ENCODE measurements around the gene KNTC1.
"Not testable (repeated sequence)": the region's sequence is repeated elsewhere in the genome, so short reads cannot be mapped to it uniquely, and the experiment has no call there.

KNTC1 gene

DNA sequence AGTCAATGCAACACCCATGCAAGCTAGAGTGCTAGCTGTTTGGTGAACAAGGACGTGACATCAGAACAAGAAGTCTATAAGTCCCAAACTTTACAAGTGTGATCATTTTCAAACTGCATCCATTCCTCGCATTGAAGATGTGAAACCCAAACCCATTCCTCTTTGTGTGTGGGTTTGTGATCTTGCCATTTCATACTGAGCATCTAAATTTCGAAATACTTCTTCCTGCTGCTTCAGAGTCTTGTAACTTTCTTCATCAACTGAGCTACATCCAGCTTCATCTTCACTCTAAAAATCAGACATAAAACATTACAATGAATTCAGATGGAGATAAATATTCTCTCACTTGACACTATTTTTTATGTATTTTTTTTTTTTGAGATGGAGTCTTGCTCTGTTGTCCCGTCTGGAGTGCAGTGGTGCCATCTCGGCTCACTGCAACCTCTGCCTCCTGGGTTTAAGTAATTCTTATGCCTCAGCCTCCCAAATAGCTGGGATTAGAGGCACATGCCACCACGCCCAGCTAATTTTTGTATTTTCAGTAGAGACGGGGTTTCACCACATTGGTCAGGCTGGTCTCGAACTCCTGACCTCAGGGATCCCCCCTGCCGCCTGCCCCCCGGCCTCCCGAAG is 21.5 kb upstream of the KNTC1 start:
- peaks cover 58% of the 10 kb centered on the region for H4K20me1 ChIP-seq
- H3K4me2 ChIP-seq = no peak overlapping the region
- no peaks in the 10 kb centered on the region for H3K27me3 ChIP-seq
- no peak overlapping the region for H3K4me3 ChIP-seq
- no peak for TF ChIP-seq Cebpa-rat (IDR thresholded peaks at IDR 0.05)
- peaks cover 16% of the 10 kb centered on the region for H3K4me1 ChIP-seq
- no peaks in the 10 kb centered on the region for H3K9me3 ChIP-seq
- H3K27ac ChIP-seq = no peak overlapping the region
- no peak overlapping the region for H3K9ac ChIP-seq
- H3K36me3 ChIP-seq = peaks cover 80% of the 10 kb centered on the region

DNA sequence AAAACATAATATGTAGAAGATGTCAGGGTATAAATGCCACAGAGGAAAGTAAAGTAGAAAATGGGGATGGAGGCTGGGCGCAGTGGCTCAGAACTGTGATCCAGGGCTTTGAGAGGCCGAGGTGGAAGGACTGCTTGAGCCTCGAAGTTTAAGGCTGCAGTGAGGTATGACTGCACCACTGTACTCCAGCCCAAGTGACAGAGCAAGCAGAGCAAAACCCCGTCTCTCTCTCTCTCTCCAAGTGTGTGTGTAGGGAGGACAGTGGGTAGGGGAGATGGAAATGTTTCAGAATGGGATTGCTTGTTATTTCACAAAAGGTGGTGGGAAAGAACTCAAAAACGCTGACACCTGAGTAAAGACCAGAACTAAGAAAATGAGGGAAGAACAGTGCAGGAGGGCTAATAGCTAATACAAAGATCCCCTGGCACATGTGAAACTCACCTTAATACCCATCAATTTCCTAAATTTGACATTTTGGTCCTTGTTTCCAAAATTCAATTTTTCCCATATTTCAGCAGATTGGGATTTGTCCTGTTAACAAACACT is 20.6 kb upstream of the KNTC1 start:
- Histone ChIP-seq H3K4me2 (no peak overlapping the region), H3K36me3 (peaks cover 89% of the 10 kb centered on the region), H3K4me1 (peaks cover 12% of the 10 kb centered on the region), H3K4me3 (no peak overlapping the region), H3K9me3 (no peaks in the 10 kb centered on the region), H3K27ac (no peak overlapping the region), H4K20me1 (peaks cover 68% of the 10 kb centered on the region), H3K27me3 (no peaks in the 10 kb centered on the region), H3K9ac (no peak overlapping the region)
- TF ChIP-seq Cebpa-rat (IDR thresholded peaks at IDR 0.05) = no peak

DNA sequence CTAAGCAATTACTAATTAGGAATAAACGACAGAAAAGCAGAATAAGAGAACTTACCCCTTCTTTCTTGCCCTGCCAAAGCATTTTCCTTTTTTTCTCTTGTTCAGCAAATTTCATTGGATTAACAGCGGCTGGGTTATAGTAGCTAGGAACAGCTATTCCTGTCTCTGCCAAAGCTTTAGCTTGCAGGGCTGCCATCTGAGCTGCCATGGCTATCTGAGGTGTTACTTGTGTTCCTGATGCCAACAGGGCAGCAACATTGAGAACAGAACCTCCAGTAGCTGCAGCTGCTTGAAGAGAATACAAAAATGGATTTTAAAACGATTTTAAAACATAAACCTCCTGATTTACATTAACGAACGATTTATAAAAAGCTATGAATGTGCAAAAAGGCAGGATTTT is 18.9 kb upstream of the KNTC1 start:
- peaks cover 85% of the 10 kb centered on the region for H4K20me1 ChIP-seq
- H3K4me3 ChIP-seq = no peak overlapping the region
- no peaks in the 10 kb centered on the region for H3K27me3 ChIP-seq
- TF ChIP-seq Cebpa-rat (IDR thresholded peaks at IDR 0.05) = no peak
- H3K27ac ChIP-seq = no peak overlapping the region
- no peak overlapping the region for H3K4me2 ChIP-seq
- no peaks in the 10 kb centered on the region for H3K4me1 ChIP-seq
- no peak overlapping the region for H3K9ac ChIP-seq
- H3K9me3 ChIP-seq = no peaks in the 10 kb centered on the region
- peaks cover 100% of the 10 kb centered on the region for H3K36me3 ChIP-seq

DNA sequence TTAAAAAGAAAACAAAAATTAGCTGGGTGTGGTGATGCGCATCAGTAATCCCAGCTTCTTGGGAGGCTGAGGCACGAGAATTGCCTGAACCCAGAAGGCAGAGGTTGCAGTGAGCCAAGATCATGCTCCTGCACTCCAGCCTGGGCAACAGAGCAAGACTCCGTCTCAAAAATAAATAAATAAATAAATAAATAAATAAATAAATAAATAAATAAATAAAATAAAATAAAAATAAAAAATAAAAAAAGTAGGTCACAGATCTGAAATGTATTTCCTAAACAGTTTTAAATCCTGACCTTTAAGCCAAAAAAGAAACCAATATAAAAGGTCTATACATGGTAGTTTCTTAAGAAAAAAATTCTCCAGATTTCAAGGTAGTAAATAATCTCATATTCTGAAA is 14.0 kb upstream of the KNTC1 start:
- not testable (repeated sequence) for H3K9me3 ChIP-seq, H3K27ac ChIP-seq, H3K4me3 ChIP-seq, H3K9ac ChIP-seq, H3K4me2 ChIP-seq, H3K27me3 ChIP-seq, H3K4me1 ChIP-seq
- Histone ChIP-seq H4K20me1 (peaks cover 100% of the 10 kb centered on the region), H3K36me3 (peaks cover 99% of the 10 kb centered on the region)

- H3K4me3 ChIP-seq = no peak overlapping the region
- no peak overlapping the region for H3K9ac ChIP-seq
- H3K36me3 ChIP-seq = peaks cover 99% of the 10 kb centered on the region
- H3K27ac ChIP-seq = no peak overlapping the region
- peaks cover 100% of the 10 kb centered on the region for H4K20me1 ChIP-seq
- no peaks in the 10 kb centered on the region for H3K9me3 ChIP-seq
- H3K4me1 ChIP-seq = no peaks in the 10 kb centered on the region
- H3K4me2 ChIP-seq = no peak overlapping the region
- TF ChIP-seq Cebpa-rat (IDR thresholded peaks at IDR 0.05) = no peak
- no peaks in the 10 kb centered on the region for H3K27me3 ChIP-seq
Observed at GRCh38 chr12:122513660-122514059, 13.4 kb upstream of the KNTC1 start.

DNA sequence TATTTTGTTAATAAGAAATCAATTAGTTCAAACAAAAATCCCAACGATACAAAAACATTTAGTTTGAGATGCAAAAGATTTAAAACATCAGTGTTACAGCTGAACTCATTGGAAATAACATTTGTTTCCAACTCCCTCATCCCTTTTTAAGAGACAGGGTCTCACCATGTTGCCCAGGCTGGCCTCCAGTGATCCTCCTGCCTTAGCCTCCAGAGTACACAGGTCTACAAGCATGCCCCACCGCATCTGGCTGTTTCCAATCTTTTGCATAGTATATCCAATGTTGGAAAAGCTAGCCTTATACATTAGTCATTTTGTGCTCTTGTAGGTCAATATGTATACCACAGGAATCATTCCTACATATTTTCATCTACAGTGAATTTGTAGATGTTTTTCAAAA is 11.8 kb upstream of the KNTC1 start:
- Histone ChIP-seq H3K9me3 (no peaks in the 10 kb centered on the region), H3K4me2 (no peak overlapping the region), H4K20me1 (peaks cover 100% of the 10 kb centered on the region), H3K27me3 (no peaks in the 10 kb centered on the region), H3K27ac (no peak overlapping the region), H3K9ac (no peak overlapping the region), H3K36me3 (peaks cover 99% of the 10 kb centered on the region), H3K4me1 (no peaks in the 10 kb centered on the region), H3K4me3 (no peak overlapping the region)
- TF ChIP-seq Cebpa-rat (IDR thresholded peaks at IDR 0.05) = no peak

DNA sequence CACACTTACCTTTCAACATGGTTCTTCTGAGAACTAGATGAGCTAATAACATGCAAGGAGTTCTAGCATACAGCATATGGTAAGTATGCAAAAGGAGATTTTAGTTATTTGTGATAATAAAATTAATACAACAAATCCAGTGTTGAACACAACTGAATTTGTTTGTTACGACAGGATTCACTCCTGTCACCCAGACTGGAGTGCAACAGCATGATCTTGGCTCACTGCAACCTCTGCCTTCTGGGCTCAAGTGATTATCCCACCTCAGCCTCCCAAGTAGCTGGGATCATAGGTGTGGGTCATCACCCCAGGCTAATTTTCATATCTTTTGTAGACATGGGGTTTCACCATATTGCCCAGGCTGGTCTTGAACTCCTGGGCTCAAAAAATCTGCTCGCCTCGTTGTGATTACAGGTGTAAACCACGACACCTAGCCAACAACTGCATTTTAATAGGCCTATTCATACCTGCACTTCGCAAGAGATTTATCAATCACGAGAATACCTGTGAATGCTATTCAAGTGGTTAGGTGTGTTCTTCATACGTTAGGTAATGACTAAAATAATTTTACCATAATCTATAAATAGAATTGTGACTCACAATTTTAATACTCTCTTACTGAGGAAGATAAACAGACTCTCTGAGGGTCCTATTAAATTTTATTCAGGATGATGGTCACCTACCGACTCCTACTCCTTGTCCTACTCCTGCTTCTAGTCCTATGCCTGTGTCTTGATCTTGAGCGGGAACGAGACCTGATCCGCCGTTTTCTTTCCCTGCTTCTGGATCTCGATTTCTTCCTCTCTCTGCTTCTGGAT is 10.3 kb upstream of the KNTC1 start:
- Histone ChIP-seq H4K20me1 (peaks cover 100% of the 10 kb centered on the region), H3K9ac (no peak overlapping the region), H3K4me1 (no peaks in the 10 kb centered on the region), H3K27me3 (no peaks in the 10 kb centered on the region), H3K36me3 (peaks cover 99% of the 10 kb centered on the region), H3K27ac (no peak overlapping the region), H3K4me3 (no peak overlapping the region), H3K9me3 (no peaks in the 10 kb centered on the region), H3K4me2 (no peak overlapping the region)
- TF ChIP-seq Cebpa-rat (IDR thresholded peaks at IDR 0.05) = no peak

DNA sequence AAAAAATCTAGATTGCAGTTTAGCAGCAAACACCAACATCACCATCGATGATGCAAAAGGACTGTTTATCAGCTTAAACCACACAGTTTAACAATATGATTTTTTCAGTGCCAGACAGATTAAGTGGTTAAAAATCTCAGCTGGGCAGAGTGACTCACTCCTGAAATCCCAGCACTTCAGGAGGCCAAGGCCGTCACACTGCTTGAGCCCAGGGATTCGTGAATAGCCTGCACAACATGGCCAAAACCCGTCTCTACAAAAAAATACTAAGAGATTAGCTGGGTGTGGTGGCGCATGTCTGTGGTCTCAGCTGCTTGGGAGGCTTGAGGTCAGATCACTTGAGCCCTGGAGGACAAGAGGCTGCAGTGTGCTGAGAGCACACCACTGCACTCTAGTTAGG is 9.2 kb upstream of the KNTC1 start:
- Histone ChIP-seq H4K20me1 (peaks cover 100% of the 10 kb centered on the region), H3K27ac (no peak overlapping the region), H3K4me2 (no peak overlapping the region), H3K9me3 (no peaks in the 10 kb centered on the region), H3K36me3 (peaks cover 99% of the 10 kb centered on the region), H3K4me1 (peaks cover 3% of the 10 kb centered on the region; the same call in 1 of the 2 replicates), H3K4me3 (no peak overlapping the region), H3K9ac (no peak overlapping the region), H3K27me3 (no peaks in the 10 kb centered on the region)
- no peak for TF ChIP-seq Cebpa-rat (IDR thresholded peaks at IDR 0.05)

DNA sequence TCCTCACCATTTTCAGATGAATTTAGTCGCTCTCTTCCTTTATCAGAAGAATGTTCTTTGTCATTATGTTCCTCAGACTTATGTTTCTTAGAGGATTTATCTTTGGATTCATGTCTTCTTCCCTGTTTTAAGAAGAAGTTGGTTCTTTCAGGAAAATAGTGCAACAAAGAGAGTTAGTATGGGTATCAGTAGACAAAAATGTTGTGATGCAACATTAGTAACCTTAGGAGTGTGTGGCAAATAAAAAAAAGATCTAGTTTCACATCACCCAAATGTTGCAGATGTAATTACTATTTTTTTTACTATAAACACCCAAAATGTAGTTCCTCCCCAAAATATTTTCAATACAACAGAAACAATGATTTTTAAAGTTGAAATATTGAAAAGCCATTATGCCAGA is 8.1 kb upstream of the KNTC1 start:
- no peaks in the 10 kb centered on the region for H3K9me3 ChIP-seq
- no peak overlapping the region for H3K4me3 ChIP-seq
- peaks cover 13% of the 10 kb centered on the region for H3K4me1 ChIP-seq
- no peak for TF ChIP-seq Cebpa-rat (IDR thresholded peaks at IDR 0.05)
- peaks cover 100% of the 10 kb centered on the region for H3K36me3 ChIP-seq
- no peak overlapping the region for H3K9ac ChIP-seq
- peaks cover 100% of the 10 kb centered on the region for H4K20me1 ChIP-seq
- H3K27ac ChIP-seq = no peak overlapping the region
- H3K4me2 ChIP-seq = no peak overlapping the region
- H3K27me3 ChIP-seq = no peaks in the 10 kb centered on the region

- TF ChIP-seq Cebpa-rat (IDR thresholded peaks at IDR 0.05) = no peak
- H3K27me3 ChIP-seq = no peaks in the 10 kb centered on the region
- no peaks in the 10 kb centered on the region for H3K9me3 ChIP-seq
- H3K4me2 ChIP-seq = no peak overlapping the region
- no peak overlapping the region for H3K4me3 ChIP-seq
- H3K27ac ChIP-seq = no peak overlapping the region
- no peak overlapping the region for H3K9ac ChIP-seq
- H3K36me3 ChIP-seq = peaks cover 100% of the 10 kb centered on the region
- peaks cover 100% of the 10 kb centered on the region for H4K20me1 ChIP-seq
- H3K4me1 ChIP-seq = peaks cover 18% of the 10 kb centered on the region
Observed at GRCh38 chr12:122519418-122519817, 7.6 kb upstream of the KNTC1 start.
